ENCODE measurements around the gene KRT3. TPM values are rescaled to one million over a fixed set of nuclear protein-coding genes. Genes with fewer than 3 reads are reported as not detected.

KRT3 gene
- total and polyA plus RNA-seq, 7 donors = not detected

DNA sequence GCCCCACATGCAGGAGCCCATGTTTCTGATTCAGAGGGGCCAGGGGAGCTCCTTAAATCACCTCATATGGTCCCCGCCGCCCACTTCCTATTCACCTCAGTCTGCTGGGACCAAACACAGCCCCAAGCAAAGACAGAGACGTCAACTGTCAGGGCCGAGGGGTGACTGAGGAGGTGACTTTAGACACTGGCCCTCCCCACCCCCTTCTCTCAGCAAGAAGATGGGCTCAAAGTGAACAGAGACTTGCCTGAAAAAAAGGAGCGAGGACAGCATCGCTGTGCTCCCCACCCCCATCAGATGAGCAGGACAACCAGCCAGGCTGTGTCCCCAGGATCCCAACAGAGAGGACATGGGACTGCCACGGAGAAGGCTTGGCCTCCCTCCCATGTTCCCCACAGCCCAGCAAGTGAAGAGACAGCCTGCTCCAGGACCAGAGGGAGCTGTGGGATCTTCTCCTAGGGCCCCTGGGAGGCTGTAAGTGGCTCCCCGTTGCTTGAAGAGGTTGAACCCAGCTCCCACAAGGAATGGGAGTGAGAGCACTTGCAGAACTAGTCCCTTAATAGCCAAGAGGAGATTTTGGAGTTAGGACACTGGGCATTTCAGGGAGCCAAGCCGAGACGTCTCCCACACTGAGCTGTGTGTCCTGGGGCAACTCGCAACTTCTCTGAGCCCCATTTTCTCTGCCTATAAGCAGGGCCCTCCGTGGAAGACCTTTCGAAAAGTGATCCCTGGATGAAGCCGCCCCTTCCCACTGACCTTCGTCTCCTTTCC lies 39.5 kb upstream of the KRT3 start:
- Histone ChIP-seq H3K36me3 (ENCODE audit: insufficient read depth in 1 of 2, low read depth in 1 of 2) (no peaks in the 10 kb centered on the region), H3K4me3 (no peak overlapping the region), H3K9me3 (no peaks in the 10 kb centered on the region), H3K27ac (no peak overlapping the region), H3K27me3 (ENCODE audit: insufficient read depth in 3 of 3, low read length in 2 of 3) (peaks cover 0 to 36% (median 3%) of the 10 kb centered on the region in 3 donors), H3K4me1 (no peaks in the 10 kb centered on the region)
- WGBS, 3 donors = 75 to 80% (median 78%) methylated on average over 15 of the region's 15 CpGs
- TF ChIP-seq, protein P1, sequence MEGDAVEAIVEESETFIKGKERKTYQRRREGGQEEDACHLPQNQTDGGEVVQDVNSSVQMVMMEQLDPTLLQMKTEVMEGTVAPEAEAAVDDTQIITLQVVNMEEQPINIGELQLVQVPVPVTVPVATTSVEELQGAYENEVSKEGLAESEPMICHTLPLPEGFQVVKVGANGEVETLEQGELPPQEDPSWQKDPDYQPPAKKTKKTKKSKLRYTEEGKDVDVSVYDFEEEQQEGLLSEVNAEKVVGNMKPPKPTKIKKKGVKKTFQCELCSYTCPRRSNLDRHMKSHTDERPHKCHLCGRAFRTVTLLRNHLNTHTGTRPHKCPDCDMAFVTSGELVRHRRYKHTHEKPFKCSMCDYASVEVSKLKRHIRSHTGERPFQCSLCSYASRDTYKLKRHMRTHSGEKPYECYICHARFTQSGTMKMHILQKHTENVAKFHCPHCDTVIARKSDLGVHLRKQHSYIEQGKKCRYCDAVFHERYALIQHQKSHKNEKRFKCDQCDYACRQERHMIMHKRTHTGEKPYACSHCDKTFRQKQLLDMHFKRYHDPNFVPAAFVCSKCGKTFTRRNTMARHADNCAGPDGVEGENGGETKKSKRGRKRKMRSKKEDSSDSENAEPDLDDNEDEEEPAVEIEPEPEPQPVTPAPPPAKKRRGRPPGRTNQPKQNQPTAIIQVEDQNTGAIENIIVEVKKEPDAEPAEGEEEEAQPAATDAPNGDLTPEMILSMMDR (IDR thresholded peaks at IDR 0.05) = no peak
- no peak for ATAC-seq
- intact Hi-C loops (cut with DNase I) = no loop called here
- no peak for DNase-seq

- no peak for ATAC-seq
- H3K27ac ChIP-seq = no peak overlapping the region
- H3K4me3 ChIP-seq = no peak overlapping the region
- no peaks in the 10 kb centered on the region for H3K4me1 ChIP-seq
- peaks cover 0 to 36% (median 3%) of the 10 kb centered on the region in 3 donors for H3K27me3 ChIP-seq (ENCODE audit: insufficient read depth in 3 of 3, low read length in 2 of 3)
- TF ChIP-seq, protein P1 (IDR thresholded peaks at IDR 0.05) = no peak
- whole genome bisulfite sequencing, 3 donors = 64 to 73% (median 66%) methylated on average over 4 of the region's 4 CpGs
- intact Hi-C loops (cut with DNase I) = no loop called here
- H3K9me3 ChIP-seq = no peaks in the 10 kb centered on the region
- no peaks in the 10 kb centered on the region for H3K36me3 ChIP-seq (ENCODE audit: insufficient read depth in 1 of 2, low read depth in 1 of 2)
- DNase-seq = no peak
Measured at GRCh38 chr12:52834727-52835001, 38.7 kb upstream of the KRT3 start.

GRCh38 chr12:52833922-52834726 lies 38.2 kb upstream of the KRT3 start, which contains the start of gene KRT79:
TSS of gene KRT79 (minus strand) at chr12:52834311. CDS start at chr12:52834260, 51 bp downstream.
- no peaks in the 10 kb centered on the region for H3K9me3 ChIP-seq
- ATAC-seq (no peak), DNase-seq (no peak)
- H3K4me1 ChIP-seq = no peaks in the 10 kb centered on the region
- no peaks in the 10 kb centered on the region for H3K36me3 ChIP-seq (ENCODE audit: insufficient read depth in 1 of 2, low read depth in 1 of 2)
- H3K27ac ChIP-seq = no peak within 1 kb of the TSS
- TF ChIP-seq, protein P1 (IDR thresholded peaks at IDR 0.05) = no peak
- 83 to 88% (median 85%) methylated on average over 19 to 22 of the region's 22 CpGs for WGBS, 3 donors
- H3K4me3 ChIP-seq = no peak within 1 kb of the TSS
- intact Hi-C loops (cut with DNase I) = no loop called here
- peaks cover 0 to 36% (median 3%) of the 10 kb centered on the region in 3 donors for H3K27me3 ChIP-seq (ENCODE audit: insufficient read depth in 3 of 3, low read length in 2 of 3)

DNA sequence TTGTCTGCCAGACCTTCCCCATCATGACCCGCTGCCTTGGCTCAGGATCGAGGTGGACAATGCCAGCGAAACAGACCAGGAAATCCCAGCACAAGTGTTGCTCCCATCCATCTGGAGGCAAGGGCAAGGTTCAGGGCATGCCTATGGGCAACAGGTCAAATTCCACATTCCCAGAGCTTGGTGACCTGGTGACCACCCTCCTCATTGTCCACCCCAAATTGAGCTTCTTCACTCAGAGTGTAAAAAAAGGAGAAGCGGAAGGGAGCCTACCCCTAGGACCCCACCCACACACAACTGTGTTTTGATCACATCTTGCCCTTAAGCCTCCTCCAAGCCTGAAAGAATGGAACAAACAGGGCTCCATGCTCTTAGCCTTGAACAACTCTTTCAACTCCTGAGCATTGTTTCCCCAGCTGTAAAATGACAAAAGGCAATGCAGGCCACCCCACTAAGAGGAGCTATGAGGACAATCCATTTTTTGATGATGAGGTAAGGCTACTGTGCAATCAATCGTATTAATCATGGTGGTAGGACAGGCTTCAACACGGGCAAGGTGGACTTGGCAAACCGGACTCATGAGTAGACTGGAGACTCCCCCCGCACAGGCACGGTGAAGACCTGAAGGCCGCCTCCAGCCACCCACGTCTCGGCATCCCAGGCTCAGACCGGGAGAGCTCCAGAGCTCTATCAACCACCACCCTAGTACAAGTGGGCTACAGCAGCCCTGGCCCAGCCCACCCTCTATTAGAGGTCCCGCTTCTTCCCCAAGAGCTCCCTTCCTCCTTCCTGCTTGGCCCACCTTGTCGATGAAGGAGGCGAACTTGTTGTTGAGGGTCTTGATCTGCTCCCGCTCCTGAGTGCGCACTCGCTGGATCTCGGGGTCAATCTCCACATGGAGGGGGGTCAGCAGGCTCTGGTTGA lies 37.3 kb upstream of the KRT3 start:
- Histone ChIP-seq H3K27ac (no peak overlapping the region), H3K9me3 (no peaks in the 10 kb centered on the region), H3K27me3 (ENCODE audit: insufficient read depth in 3 of 3, low read length in 2 of 3) (peaks cover 0 to 33% (median 3%) of the 10 kb centered on the region in 3 donors), H3K4me3 (no peak overlapping the region), H3K4me1 (no peaks in the 10 kb centered on the region), H3K36me3 (ENCODE audit: insufficient read depth in 1 of 2, low read depth in 1 of 2) (no peaks in the 10 kb centered on the region)
- TF ChIP-seq, protein P1 (IDR thresholded peaks at IDR 0.05) = no peak
- DNase-seq = no peak
- 83 to 88% (median 88%) methylated on average over 20 of the region's 20 CpGs for WGBS, 3 donors
- intact Hi-C loops (cut with DNase I) = no loop called here
- ATAC-seq = no peak

Data from psoas muscle (tissue), 8 donors.